ENCODE data around the gene KRTAP2-3. TPM values are rescaled to one million over a fixed set of nuclear protein-coding genes. Genes with fewer than 3 reads are reported as not detected.

KRTAP2-3 gene
- 1.4 TPM in 2 replicates for total RNA-seq (2012; rRNA removed)
- polyA plus RNA-seq (2012; rRNA removed) = 35.2 and 35.6 TPM in 2 replicates
- polyA plus RNA-seq (2012; cell fraction: cytosol; rRNA removed) = 39.0 and 43.5 TPM in 2 replicates
- 7.0 and 32.7 TPM in 2 replicates for polyA plus RNA-seq (2012; cell fraction: nucleus; rRNA removed; ENCODE audit: low replicate concordance)
- percentile 38 among the genes with signal in this experiment for Bru-seq, nascent RNA
- percentile 49 among the genes with signal in this experiment for BruChase-seq, experiment 1, labeled RNA remaining after a 6-hour chase
- percentile 46 among the genes with signal in this experiment for BruChase-seq, experiment 2, labeled RNA remaining after a 2-hour chase
- long read RNA-seq, transcript KRTAP2-3-201 (1 exons, 875 nt) = major isoform, 14 of 14 reads
- long read RNA-seq, partial matches to known transcripts = 0 of 14 reads
- long read RNA-seq, other reads (novel, unspliced or antisense) = 0 of 14 reads

GRCh38 chr17:41060052-41060604 is at the start of gene KRTAP2-3:
KRTAP2-3 (minus strand) TSS chr17:41060114; CDS start chr17:41060050, 64 bp downstream.
- Histone ChIP-seq H2AK9ac (replicated peaks; ENCODE audit: low read depth, low read length, poor library complexity) (peak within 1 kb of the TSS; percentile 18), H4K5ac (ENCODE audit: low read depth, low read length) (peak within 1 kb of the TSS; percentile 97), H3K4ac (ENCODE audit: low read depth, low read length) (peak within 1 kb of the TSS; percentile 98), H3K56ac (ENCODE audit: extremely low read depth, insufficient read depth, low read length) (peak within 1 kb of the TSS; percentile 86), H2BK20ac (ENCODE audit: low read depth, low read length) (peak within 1 kb of the TSS; percentile 100), H4K91ac (ENCODE audit: insufficient read depth, low read depth, low read length) (peak within 1 kb of the TSS; percentile 92), H3K4me1 (ENCODE audit: control insufficient read depth, insufficient read depth, low read length) (peaks cover 16% of the 10 kb centered on the region), H3K79me1 (ENCODE audit: low read depth in 1 of 2, low read length in 2 of 2) (no peaks in the 10 kb centered on the region), H2AFZ (replicated peaks; ENCODE audit: low read length, poor library complexity) (no peak within 1 kb of the TSS), H3K27ac (ENCODE audit: insufficient read depth, low read length) (peak within 1 kb of the TSS; percentile 94), H3K27me3 (ENCODE audit: control insufficient read depth, insufficient read depth, low read length) (no peaks in the 10 kb centered on the region), H4K20me1 (ENCODE audit: insufficient read depth, low read length) (no peaks in the 10 kb centered on the region), H2BK120ac (ENCODE audit: low read depth, low read length) (peak within 1 kb of the TSS; percentile 99), H3K4me3 (ENCODE audit: insufficient read depth, low read depth, low read length) (no peak within 1 kb of the TSS), H3K9me1 (ENCODE audit: insufficient read depth, low read length) (peaks cover 2% of the 10 kb centered on the region; the same call in 1 of the 2 replicates), H3K18ac (ENCODE audit: low read depth, low read length) (peak within 1 kb of the TSS; percentile 99), H4K8ac (ENCODE audit: low read depth in 2 of 2, low read length in 2 of 2) (peak within 1 kb of the TSS; percentile 95 to 99), H3K36me3 (ENCODE audit: control insufficient read depth, insufficient read depth, low read length) (no peaks in the 10 kb centered on the region), H2AK5ac (ENCODE audit: low read depth, low read length) (peak within 1 kb of the TSS; percentile 93), H3K9me3 (ENCODE audit: control insufficient read depth, insufficient read depth, low read length) (no peaks in the 10 kb centered on the region), H3K23ac (ENCODE audit: low read depth, low read length) (peak within 1 kb of the TSS; percentile 97), H3K9ac (ENCODE audit: low read depth, low read length) (peak within 1 kb of the TSS; percentile 55; the same call in 1 of the 2 replicates), H3K4me2 (ENCODE audit: low read depth, low read length) (peak within 1 kb of the TSS; percentile 72), H2BK5ac (ENCODE audit: low read depth, low read length, poor library complexity, severe bottlenecking) (peak within 1 kb of the TSS; percentile 98), H2BK15ac (ENCODE audit: low read depth, low read length) (peak within 1 kb of the TSS; percentile 53; the same call in 2 of the 3 replicates), H3K14ac (replicated peaks; ENCODE audit: low read depth, low read length) (peak within 1 kb of the TSS; percentile 96)
- no peak for TF ChIP-seq MXI1 (IDR thresholded peaks at IDR 0.05; ENCODE audit: borderline replicate concordance, low read depth, low read length)
- no peak for TF ChIP-seq SMC3 (IDR thresholded peaks at IDR 0.05; ENCODE audit: low read depth, low read length)
- TF ChIP-seq NFE2L2 (IDR thresholded peaks at IDR 0.05; ENCODE audit: low read depth, low read length) = no peak
- peak; percentile 78 for TF ChIP-seq BHLHE40 (IDR thresholded peaks at IDR 0.05; ENCODE audit: low read depth, low read length)
- TF ChIP-seq MAFK (IDR thresholded peaks at IDR 0.05; ENCODE audit: low read depth, low read length) = peak; percentile 79
- no peak for TF ChIP-seq ELK1 (IDR thresholded peaks at IDR 0.05; ENCODE audit: borderline replicate concordance, low read depth, low read length)
- no peak for TF ChIP-seq RAD21 (IDR thresholded peaks at IDR 0.05; ENCODE audit: low read length)
- TF ChIP-seq FOS (IDR thresholded peaks at IDR 0.05; ENCODE audit: low read depth, low read length) = peak; percentile 86
- no peak for TF ChIP-seq CTCF (conservative IDR thresholded peaks at IDR 0.05; ENCODE audit: low read depth, low read length)
- no peak for TF ChIP-seq RCOR1 (IDR thresholded peaks at IDR 0.05; ENCODE audit: insufficient replicate concordance, low read length)
- 52% methylated on average over 3 of the region's 6 CpGs; no CpG with 5 or more reads in 1 of the 2 experiments for WGBS, 2 experiments (ENCODE audit: extremely low coverage in 2 of 2, insufficient read length in 1 of 2)
- intact Hi-C loops (cut with micrococcal nuclease) = loop anchor here (2.0 to 5.0 kb wide), 5 partner anchors 151 to 587 kb away; no protein-coding TSS in a partner anchor
- ATAC-seq (ENCODE audit: low read depth) (peak; percentile 44), DNase-seq (peak; percentile 97)
- in situ Hi-C loops (cut with MboI; ENCODE audit: low sequenced_read_pairs) = no loop called here
- dilution Hi-C loops (cut with HindIII; ENCODE audit: low sequenced_read_pairs, unreplicated experiment) = no loop called here
- no TSS peak for BruUV-seq (replicated peaks)
- ChIA-PET CTCF (interaction anchor here (1.1 to 2.1 kb wide), 2 partner anchors 21 to 262 kb away, joined by 3 to 7 read pairs; no protein-coding TSS in a partner anchor), POLR2A (ENCODE audit: unreplicated experiment) (interaction anchor here (3.0 kb wide), 1 partner anchor 151 kb away, joined by 12 read pairs; no protein-coding TSS in a partner anchor)
